ENCODE results near the gene DOCK1.

DOCK1 gene

GRCh38 chr10:127415901-127416581, 510.8 kb downstream of the DOCK1 start:
- H3K27me3 ChIP-seq = no peaks in the 10 kb centered on the region
- H3K9me3 ChIP-seq = no peaks in the 10 kb centered on the region
- H3K36me3 ChIP-seq = no peaks in the 10 kb centered on the region
- peaks cover 1 to 3% of the 10 kb centered on the region in 2 experiments for H3K4me1 ChIP-seq (ENCODE audit: control insufficient read depth in 1 of 2, insufficient read depth in 1 of 2, low read depth in 1 of 2, low read length in 1 of 2)
- no peak overlapping the region for H3K27ac ChIP-seq
- TF ChIP-seq, protein P1, sequence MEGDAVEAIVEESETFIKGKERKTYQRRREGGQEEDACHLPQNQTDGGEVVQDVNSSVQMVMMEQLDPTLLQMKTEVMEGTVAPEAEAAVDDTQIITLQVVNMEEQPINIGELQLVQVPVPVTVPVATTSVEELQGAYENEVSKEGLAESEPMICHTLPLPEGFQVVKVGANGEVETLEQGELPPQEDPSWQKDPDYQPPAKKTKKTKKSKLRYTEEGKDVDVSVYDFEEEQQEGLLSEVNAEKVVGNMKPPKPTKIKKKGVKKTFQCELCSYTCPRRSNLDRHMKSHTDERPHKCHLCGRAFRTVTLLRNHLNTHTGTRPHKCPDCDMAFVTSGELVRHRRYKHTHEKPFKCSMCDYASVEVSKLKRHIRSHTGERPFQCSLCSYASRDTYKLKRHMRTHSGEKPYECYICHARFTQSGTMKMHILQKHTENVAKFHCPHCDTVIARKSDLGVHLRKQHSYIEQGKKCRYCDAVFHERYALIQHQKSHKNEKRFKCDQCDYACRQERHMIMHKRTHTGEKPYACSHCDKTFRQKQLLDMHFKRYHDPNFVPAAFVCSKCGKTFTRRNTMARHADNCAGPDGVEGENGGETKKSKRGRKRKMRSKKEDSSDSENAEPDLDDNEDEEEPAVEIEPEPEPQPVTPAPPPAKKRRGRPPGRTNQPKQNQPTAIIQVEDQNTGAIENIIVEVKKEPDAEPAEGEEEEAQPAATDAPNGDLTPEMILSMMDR (IDR thresholded peaks at IDR 0.05) = no peak
- no peak overlapping the region for H3K4me3 ChIP-seq (ENCODE audit: low read depth in 1 of 2, low read length in 1 of 2)

- no peaks in the 10 kb centered on the region for H3K27me3 ChIP-seq
- no peak overlapping the region for H3K27ac ChIP-seq
- no peaks in the 10 kb centered on the region for H3K9me3 ChIP-seq
- H3K36me3 ChIP-seq = no peaks in the 10 kb centered on the region
- no peak overlapping the region for H3K4me3 ChIP-seq (ENCODE audit: low read depth in 1 of 2, low read length in 1 of 2)
- no peaks in the 10 kb centered on the region for H3K4me1 ChIP-seq (ENCODE audit: control insufficient read depth in 1 of 2, insufficient read depth in 1 of 2, low read depth in 1 of 2, low read length in 1 of 2)
- TF ChIP-seq, protein P1 (IDR thresholded peaks at IDR 0.05) = no peak
Observed at GRCh38 chr10:127417031-127417430, 511.8 kb downstream of the DOCK1 start.

DNA sequence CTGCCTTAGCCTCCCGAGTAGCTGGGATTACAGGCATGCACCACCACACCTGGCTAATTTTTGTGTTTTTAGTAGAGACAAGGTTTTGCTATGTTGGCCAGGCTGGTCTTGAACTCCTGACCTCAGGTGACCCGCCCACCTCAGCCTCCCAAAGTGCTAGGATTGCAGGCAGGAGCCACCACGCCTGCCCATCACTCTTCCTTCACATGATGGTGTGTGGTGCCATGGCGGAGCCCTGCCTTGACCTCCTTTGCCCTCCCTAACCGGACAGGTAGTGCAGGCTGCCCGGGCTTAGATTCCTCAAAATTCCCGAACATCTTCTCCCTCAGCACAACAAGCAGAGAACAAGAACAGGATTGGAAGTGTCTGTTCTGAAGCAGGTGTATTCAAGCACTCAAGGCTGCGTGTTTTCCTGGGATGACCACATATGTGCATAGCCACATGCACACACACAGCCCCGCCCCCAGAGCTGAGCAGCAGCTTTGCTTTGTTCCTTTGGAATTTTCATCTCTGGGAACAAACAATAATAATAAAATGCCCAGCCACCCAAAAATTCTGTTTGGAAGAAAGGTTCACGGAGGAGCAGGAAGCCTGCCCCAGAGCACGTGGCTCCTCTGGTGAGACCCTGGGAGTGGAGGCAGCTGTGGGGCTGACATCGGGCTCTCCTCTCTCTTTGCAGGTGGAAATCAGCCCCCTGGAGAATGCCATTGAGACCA, 512.6 kb downstream of the DOCK1 start:
- Histone ChIP-seq H3K9me3 (no peaks in the 10 kb centered on the region), H3K4me3 (ENCODE audit: low read depth in 1 of 2, low read length in 1 of 2) (no peak overlapping the region), H3K27ac (no peak overlapping the region), H3K4me1 (ENCODE audit: control insufficient read depth in 1 of 2, insufficient read depth in 1 of 2, low read depth in 1 of 2, low read length in 1 of 2) (no peaks in the 10 kb centered on the region), H3K36me3 (no peaks in the 10 kb centered on the region), H3K27me3 (no peaks in the 10 kb centered on the region)
- TF ChIP-seq, protein P1 (IDR thresholded peaks at IDR 0.05) = no peak

- H3K4me3 ChIP-seq (ENCODE audit: low read depth in 1 of 2, low read length in 1 of 2) = no peak overlapping the region
- no peaks in the 10 kb centered on the region for H3K36me3 ChIP-seq
- H3K9me3 ChIP-seq = no peaks in the 10 kb centered on the region
- H3K27me3 ChIP-seq = peaks cover 3% of the 10 kb centered on the region
- TF ChIP-seq, protein P1 (IDR thresholded peaks at IDR 0.05) = no peak
- no peak overlapping the region for H3K27ac ChIP-seq
- no peaks in the 10 kb centered on the region for H3K4me1 ChIP-seq (ENCODE audit: control insufficient read depth in 1 of 2, insufficient read depth in 1 of 2, low read depth in 1 of 2, low read length in 1 of 2)
Observed at GRCh38 chr10:127418536-127419168, 513.4 kb downstream of the DOCK1 start.

DNA sequence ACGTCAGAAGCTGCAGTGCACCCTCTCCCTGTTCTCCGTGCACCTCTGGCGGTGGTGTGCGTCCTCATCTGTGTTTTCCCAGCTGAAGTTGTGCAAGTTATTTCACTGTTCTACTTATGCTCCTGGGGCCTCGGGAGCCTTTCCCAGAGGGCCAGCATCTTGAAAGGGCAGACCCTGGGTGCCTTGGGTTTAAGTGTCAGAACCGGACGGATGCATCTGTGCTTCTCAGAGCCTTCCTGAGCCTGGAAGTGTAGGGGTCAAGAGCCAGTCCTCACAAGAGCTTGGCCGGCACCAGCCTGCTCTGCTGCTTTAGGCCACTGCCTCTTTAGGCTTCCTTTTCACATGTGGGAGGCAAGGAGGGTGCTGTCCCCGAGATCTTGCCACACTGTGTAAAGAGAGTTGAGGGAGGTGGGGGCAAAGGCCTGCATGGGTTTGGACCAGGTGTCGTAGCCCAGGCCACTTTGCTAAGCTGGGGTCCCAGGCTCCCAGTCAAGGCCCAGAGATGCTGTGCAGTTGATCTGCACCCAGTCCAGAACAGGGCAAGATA, 515.0 kb downstream of the DOCK1 start:
- H3K27me3 ChIP-seq = peaks cover 3% of the 10 kb centered on the region
- no peak overlapping the region for H3K27ac ChIP-seq
- no peaks in the 10 kb centered on the region for H3K9me3 ChIP-seq
- no peaks in the 10 kb centered on the region for H3K4me1 ChIP-seq (ENCODE audit: control insufficient read depth in 1 of 2, insufficient read depth in 1 of 2, low read depth in 1 of 2, low read length in 1 of 2)
- TF ChIP-seq, protein P1 (IDR thresholded peaks at IDR 0.05) = no peak
- H3K36me3 ChIP-seq = no peaks in the 10 kb centered on the region
- H3K4me3 ChIP-seq (ENCODE audit: low read depth in 1 of 2, low read length in 1 of 2) = no peak overlapping the region
